Neuronal stem cell (in vitro differentiated cells): Measurements from ENCODE around the gene CLASP1.

ENCODE experiments used
- DNase-seq: peaks from one replicate; pipeline ENCODE4 v3.0.0-alpha.2; 2013; ENCODE audit warnings: low spot score
- H2AFZ ChIP-seq: one replicate; pipeline ENCODE4 v1.6.1; 2013; ENCODE audit warnings: mild to moderate bottlenecking, low read length, inconsistent platforms
- H2AK5ac ChIP-seq: 2 replicates; pipeline ENCODE4 v1.6.1; 2013; ENCODE audit warnings: low read depth, mild to moderate bottlenecking, inconsistent platforms, low read length, moderate library complexity, mixed read lengths
- H2BK120ac ChIP-seq: 2 replicates; pipeline ENCODE4 v1.6.1; 2013; ENCODE audit warnings: low read depth, mild to moderate bottlenecking, inconsistent platforms, low read length, moderate library complexity, mixed read lengths
- H2BK12ac ChIP-seq: one replicate; pipeline ENCODE4 v1.6.1; 2013; ENCODE audit warnings: low read length, inconsistent platforms
- H2BK15ac ChIP-seq: 2 replicates; pipeline ENCODE4 v1.6.1; 2013; ENCODE audit warnings: mild to moderate bottlenecking, low read length, inconsistent platforms, mixed read lengths
- H2BK5ac ChIP-seq: one replicate; pipeline ENCODE4 v1.6.1; 2013; ENCODE audit warnings: inconsistent platforms, mild to moderate bottlenecking, low read length, moderate library complexity
- H3K14ac ChIP-seq: one replicate; pipeline ENCODE4 v1.6.1; 2013; ENCODE audit warnings: low read length, inconsistent platforms
- H3K18ac ChIP-seq: 2 replicates; pipeline ENCODE4 v1.6.1; 2013; ENCODE audit warnings: low read length, inconsistent platforms
- H3K23ac ChIP-seq: 2 replicates; pipeline ENCODE4 v1.6.1; 2013; ENCODE audit warnings: low read depth, mild to moderate bottlenecking, mixed read lengths, low read length, inconsistent platforms; ENCODE audit not compliant: poor library complexity
- H3K27ac ChIP-seq: replicated peaks from 3 replicates; pipeline ENCODE4 v1.5.1; 2013; ENCODE audit warnings: low read length, inconsistent platforms
- H3K27me3 ChIP-seq, 3 experiments: 2 replicates each; pipeline ENCODE4 v1.6.1; 2013; ENCODE audit warnings: low read length in 3 of 3, mild to moderate bottlenecking in 2 of 3, inconsistent platforms in 1 of 3, low read depth in 1 of 3, mixed read lengths in 1 of 3, moderate library complexity in 1 of 3; ENCODE audit not compliant: control insufficient read depth in 3 of 3, insufficient read depth in 3 of 3
- H3K36me3 ChIP-seq, 2 donors: replicated peaks in 1 of 2; 2 replicates each; pipeline ENCODE4 v1.6.1; 2013; ENCODE audit warnings: low read length in 2 of 2; ENCODE audit not compliant: control insufficient read depth in 2 of 2, insufficient read depth in 2 of 2
- H3K4ac ChIP-seq: 2 replicates; pipeline ENCODE4 v1.6.1; 2013; ENCODE audit warnings: inconsistent platforms, mild to moderate bottlenecking, low read length, moderate library complexity
- H3K4me1 ChIP-seq, 2 donors: 1 replicate in 1 of 2; 2 replicates in 1 of 2; pipeline ENCODE4 v1.6.1; 2013; ENCODE audit warnings: low read length in 2 of 2, low read depth in 1 of 2; ENCODE audit not compliant: control insufficient read depth in 2 of 2, insufficient read depth in 1 of 2
- H3K4me2 ChIP-seq: one replicate; pipeline ENCODE4 v1.6.1; 2013; ENCODE audit warnings: mild to moderate bottlenecking, low read length, inconsistent platforms; ENCODE audit not compliant: insufficient read depth, poor library complexity, severe bottlenecking
- H3K4me3 ChIP-seq, 2 donors: 2 replicates each; pipeline ENCODE4 v1.5.1; 2013; ENCODE audit warnings: low read length in 2 of 2, mild to moderate bottlenecking in 2 of 2, inconsistent platforms in 1 of 2, moderate library complexity in 1 of 2
- H3K79me1 ChIP-seq: one replicate; pipeline ENCODE4 v1.6.1; 2013; ENCODE audit warnings: low read depth, mild to moderate bottlenecking, inconsistent platforms, low read length, moderate library complexity
- H3K9ac ChIP-seq: one replicate; pipeline ENCODE4 v1.6.1; 2013; ENCODE audit warnings: mild to moderate bottlenecking, low read depth, low read length, inconsistent platforms; ENCODE audit not compliant: poor library complexity
- H3K9me3 ChIP-seq, 2 donors: replicated peaks in 1 of 2; 2 replicates each; pipeline versions ENCODE3 to v1.6.1; 2013; ENCODE audit warnings: low read length in 2 of 2, mild to moderate bottlenecking in 2 of 2, inconsistent platforms in 1 of 2, low read depth in 1 of 2, mixed read lengths in 1 of 2, moderate library complexity in 1 of 2; ENCODE audit not compliant: control insufficient read depth in 2 of 2, insufficient read depth in 1 of 2
- H4K8ac ChIP-seq: one replicate; pipeline ENCODE4 v1.6.1; 2013; ENCODE audit warnings: low read depth, mild to moderate bottlenecking, inconsistent platforms, low read length, moderate library complexity
- H4K91ac ChIP-seq: one replicate; pipeline ENCODE4 v1.6.1; 2013; ENCODE audit warnings: low read length, low read depth, mild to moderate bottlenecking, inconsistent platforms; ENCODE audit not compliant: poor library complexity
- WGBS, 2 donors: extraction: QIAGEN DNeasy Blood & Tissue Kit; methylation state at CpG; one replicate each; pipeline ENCODE4 v1.1.7; 2013; ENCODE audit warnings: missing lambda C conversion rate in 2 of 2, mixed read lengths in 1 of 2; ENCODE audit not compliant: insufficient read length in 2 of 2, insufficient replicate concordance in 1 of 2; ENCODE audit errors: extremely low coverage in 2 of 2; 5-methylcytosine and 5-hydroxymethylcytosine counted together

Gene CLASP1

DNA sequence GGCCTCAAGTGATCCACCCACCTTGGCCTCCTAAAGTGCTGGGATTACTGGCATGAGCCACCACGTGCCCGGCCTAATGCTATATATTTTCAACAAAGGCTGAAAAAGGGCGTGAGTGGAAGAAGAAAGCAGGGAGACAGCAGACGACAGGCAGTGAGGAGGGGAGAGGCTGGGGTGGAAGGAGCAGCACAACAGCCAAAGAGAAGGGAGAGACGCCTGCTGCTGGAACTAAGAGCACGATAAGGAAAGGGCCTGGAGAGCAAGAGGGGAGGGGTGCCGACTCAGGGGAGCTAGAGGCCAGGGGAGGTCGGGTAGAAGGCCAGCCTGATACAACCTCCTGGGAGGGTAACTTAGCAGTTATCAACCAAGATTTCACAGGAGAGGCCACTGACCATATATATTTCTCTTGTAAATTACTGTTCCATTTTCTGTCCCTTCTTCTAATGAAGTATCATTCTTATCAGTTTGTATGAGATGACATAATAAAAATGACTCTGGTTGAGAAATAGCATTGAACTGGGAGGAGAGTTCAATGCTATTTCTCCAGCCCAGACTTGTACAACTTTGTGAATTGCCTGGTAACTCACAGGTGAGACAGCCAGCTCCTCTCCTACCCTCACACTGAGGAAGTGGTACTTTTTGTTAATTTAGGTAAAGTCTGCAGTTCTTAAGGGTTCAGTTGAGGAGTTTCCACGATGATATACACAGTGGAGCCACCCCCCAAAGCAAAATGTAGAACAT lies 124.4 kb downstream of the CLASP1 start:
- no peak for DNase-seq
- no peak overlapping the region for H3K4ac ChIP-seq
- peaks cover 0 to 81% of the 10 kb centered on the region in 2 donors for H3K36me3 ChIP-seq
- no peak overlapping the region for H3K23ac ChIP-seq
- no peak overlapping the region for H3K27ac ChIP-seq
- no peak overlapping the region for H3K9ac ChIP-seq
- H4K8ac ChIP-seq = no peak overlapping the region
- H3K9me3 ChIP-seq = no peaks in the 10 kb centered on the region
- no CpG with 5 or more reads among the region's 9 CpGs for WGBS, 2 donors
- no peak overlapping the region for H2BK5ac ChIP-seq
- H2BK12ac ChIP-seq = no peak overlapping the region
- no peak overlapping the region for H2BK15ac ChIP-seq
- no peaks in the 10 kb centered on the region for H3K27me3 ChIP-seq
- H3K14ac ChIP-seq = no peak overlapping the region
- H2AK5ac ChIP-seq = no peak overlapping the region
- H4K91ac ChIP-seq = no peak overlapping the region
- no peak overlapping the region for H2AFZ ChIP-seq
- H2BK120ac ChIP-seq = no peak overlapping the region
- H3K4me3 ChIP-seq = no peak overlapping the region
- peak overlapping the region; percentile 25 for H3K18ac ChIP-seq
- no peak overlapping the region for H3K4me2 ChIP-seq
- H3K79me1 ChIP-seq = peaks cover 3% of the 10 kb centered on the region
- peaks cover 28 to 38% of the 10 kb centered on the region in 2 donors for H3K4me1 ChIP-seq

DNA sequence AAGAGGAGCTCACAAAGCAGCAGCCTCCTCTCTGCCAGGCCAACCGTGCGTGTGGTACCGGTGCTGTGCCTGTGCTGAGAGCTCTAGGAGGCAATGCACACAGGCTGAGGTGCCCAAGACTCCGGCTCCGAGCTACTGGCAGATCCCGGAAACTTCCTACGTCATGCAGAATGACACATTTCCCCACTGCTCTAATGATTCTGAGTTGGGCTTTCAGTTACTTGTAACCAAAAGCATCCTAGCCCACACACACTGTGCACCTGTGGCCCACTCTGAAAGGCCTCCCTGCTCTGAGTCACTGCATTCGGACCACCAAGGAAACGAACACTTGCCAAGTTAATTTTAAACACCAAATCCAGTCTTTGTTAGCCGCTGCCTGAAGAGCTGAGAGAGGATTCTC lies 127.9 kb downstream of the CLASP1 start:
- H3K4ac ChIP-seq = no peak overlapping the region
- H2BK5ac ChIP-seq = no peak overlapping the region
- H3K4me1 ChIP-seq = peaks cover 24 to 39% of the 10 kb centered on the region in 2 donors
- no CpG with 5 or more reads among the region's 10 CpGs for WGBS, 2 donors
- no peak overlapping the region for H2BK120ac ChIP-seq
- peaks cover 0 to 78% of the 10 kb centered on the region in 2 donors for H3K36me3 ChIP-seq
- H3K27me3 ChIP-seq = no peaks in the 10 kb centered on the region
- peak overlapping the region; percentile 40 for H3K18ac ChIP-seq
- H2BK12ac ChIP-seq = no peak overlapping the region
- H3K27ac ChIP-seq = peak overlapping the region; percentile 60
- H3K4me2 ChIP-seq = no peak overlapping the region
- H3K4me3 ChIP-seq = no peak overlapping the region
- peaks cover 3% of the 10 kb centered on the region for H3K79me1 ChIP-seq
- H2AFZ ChIP-seq = no peak overlapping the region
- no peak overlapping the region for H3K14ac ChIP-seq
- H4K8ac ChIP-seq = no peak overlapping the region
- H3K9me3 ChIP-seq = no peaks in the 10 kb centered on the region
- no peak overlapping the region for H3K9ac ChIP-seq
- no peak overlapping the region for H2BK15ac ChIP-seq
- DNase-seq = peak; percentile 56
- no peak overlapping the region for H2AK5ac ChIP-seq
- no peak overlapping the region for H4K91ac ChIP-seq
- no peak overlapping the region for H3K23ac ChIP-seq

DNA sequence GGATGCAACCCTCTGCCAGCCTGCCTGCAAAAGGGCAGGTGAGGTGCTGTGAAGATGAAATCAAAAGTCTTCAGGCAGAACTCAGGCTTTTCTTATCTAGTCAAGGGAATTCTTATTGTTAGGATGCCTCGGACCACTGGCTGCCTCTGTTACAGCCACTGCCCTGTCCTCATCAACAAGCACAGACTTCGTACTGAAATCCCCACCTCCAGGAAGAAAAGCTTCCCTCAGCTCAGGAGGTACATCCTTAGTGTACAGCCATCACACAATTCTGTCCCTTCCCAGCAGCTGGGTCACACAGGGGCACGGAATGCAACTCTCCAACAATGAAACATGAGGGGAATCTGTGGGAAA lies 128.6 kb downstream of the CLASP1 start:
- Histone ChIP-seq H3K27ac (peak overlapping the region; percentile 60), H3K4me1 (peaks cover 24 to 35% of the 10 kb centered on the region in 2 donors), H3K4ac (peak overlapping the region; percentile 15), H4K8ac (no peak overlapping the region), H2BK5ac (no peak overlapping the region), H2AK5ac (peak overlapping the region; percentile 64), H2BK15ac (peak overlapping the region; percentile 62), H3K36me3 (peaks cover 0 to 77% of the 10 kb centered on the region in 2 donors), H2AFZ (no peak overlapping the region), H3K27me3 (no peaks in the 10 kb centered on the region), H3K23ac (no peak overlapping the region), H3K9ac (no peak overlapping the region), H2BK12ac (no peak overlapping the region), H3K4me2 (no peak overlapping the region), H3K14ac (no peak overlapping the region), H3K4me3 (no peak overlapping the region), H3K79me1 (peaks cover 3% of the 10 kb centered on the region), H3K18ac (peak overlapping the region; percentile 94), H4K91ac (no peak overlapping the region), H2BK120ac (no peak overlapping the region), H3K9me3 (no peaks in the 10 kb centered on the region)
- no peak for DNase-seq
- no CpG with 5 or more reads among the region's 3 CpGs for WGBS, 2 donors

- H3K4ac ChIP-seq = peak overlapping the region; percentile 46
- no CpG with 5 or more reads among the region's 6 CpGs for WGBS, 2 donors
- peak overlapping the region; percentile 45 for H4K8ac ChIP-seq
- H2BK15ac ChIP-seq = peak overlapping the region; percentile 62
- H3K79me1 ChIP-seq = peaks cover 3% of the 10 kb centered on the region
- H3K23ac ChIP-seq = no peak overlapping the region
- peaks cover 0 to 77% of the 10 kb centered on the region in 2 donors for H3K36me3 ChIP-seq
- H3K27me3 ChIP-seq = no peaks in the 10 kb centered on the region
- peak overlapping the region; percentile 64 for H2AK5ac ChIP-seq
- no peak overlapping the region for H3K4me2 ChIP-seq
- peak overlapping the region; percentile 59 for H2BK12ac ChIP-seq
- peak overlapping the region; percentile 94 for H3K18ac ChIP-seq
- H3K9me3 ChIP-seq = no peaks in the 10 kb centered on the region
- H2BK120ac ChIP-seq = no peak overlapping the region
- peak overlapping the region; percentile 60 for H3K27ac ChIP-seq
- H2AFZ ChIP-seq = no peak overlapping the region
- peak overlapping the region; percentile 44 for H3K9ac ChIP-seq
- no peak overlapping the region for H3K14ac ChIP-seq
- no peak overlapping the region for H2BK5ac ChIP-seq
- H3K4me1 ChIP-seq = peaks cover 24 to 34% of the 10 kb centered on the region in 2 donors
- DNase-seq = peak; percentile 46
- H4K91ac ChIP-seq = peak overlapping the region; percentile 66
- no peak overlapping the region for H3K4me3 ChIP-seq
Observed at GRCh38 chr2:121519732-121520640, 129.3 kb downstream of the CLASP1 start.
